H9 (cell line): ENCODE data around the gene NAXD. TPM values are rescaled to one million over a fixed set of nuclear protein-coding genes. Genes with fewer than 3 reads are reported as not detected.

Experiments
- DNase-seq: peaks from one replicate; pipeline ENCODE4 v3.0.0-alpha.2; 2017
- H2AFZ ChIP-seq: one replicate; pipeline ENCODE4 v1.6.1; 2013; ENCODE audit warnings: mild to moderate bottlenecking, low read length, control low read depth, moderate library complexity
- H2AK5ac ChIP-seq: 2 replicates; pipeline ENCODE4 v1.6.1; 2013; ENCODE audit warnings: low read length, control low read depth, mixed read lengths; ENCODE audit not compliant: insufficient read length
- H2BK120ac ChIP-seq: one replicate; pipeline ENCODE4 v1.6.1; 2013; ENCODE audit warnings: low read depth, mild to moderate bottlenecking, low read length, control low read depth, inconsistent platforms; ENCODE audit not compliant: poor library complexity, severe bottlenecking
- H2BK12ac ChIP-seq: 2 replicates; pipeline ENCODE4 v1.6.1; 2013; ENCODE audit warnings: low read length, control low read depth, mixed read lengths, low read depth; ENCODE audit not compliant: insufficient read length
- H2BK15ac ChIP-seq: 2 replicates; pipeline ENCODE4 v1.6.1; 2013; ENCODE audit warnings: low read depth, low read length, control low read depth
- H2BK20ac ChIP-seq: one replicate; pipeline ENCODE4 v1.6.1; 2013; ENCODE audit warnings: low read depth, mild to moderate bottlenecking, low read length, control low read depth, inconsistent platforms; ENCODE audit not compliant: poor library complexity, severe bottlenecking
- H2BK5ac ChIP-seq: 2 replicates; pipeline ENCODE4 v1.6.1; 2013; ENCODE audit warnings: low read length, control low read depth, mixed read lengths; ENCODE audit not compliant: insufficient read length
- H3K14ac ChIP-seq: 2 replicates; pipeline ENCODE4 v1.6.1; 2013; ENCODE audit warnings: low read length, control low read depth; ENCODE audit not compliant: insufficient read depth
- H3K18ac ChIP-seq: 2 replicates; pipeline ENCODE4 v1.6.1; 2013; ENCODE audit warnings: low read depth, mild to moderate bottlenecking, mixed read lengths, low read length, control low read depth; ENCODE audit not compliant: insufficient read length
- H3K23ac ChIP-seq: 2 replicates; pipeline ENCODE4 v1.6.1; 2013; ENCODE audit warnings: low read length, control low read depth, mixed read lengths, low read depth; ENCODE audit not compliant: insufficient read length
- H3K23me2 ChIP-seq: 2 replicates; pipeline ENCODE4 v1.6.1; 2013; ENCODE audit warnings: low read depth, mild to moderate bottlenecking, mixed read lengths, low read length, control low read depth; ENCODE audit not compliant: insufficient read length, poor library complexity, severe bottlenecking
- H3K27ac ChIP-seq: 2 replicates; pipeline ENCODE4 v1.5.1; 2013; ENCODE audit warnings: low read length, control low read depth, mixed read lengths, low read depth; ENCODE audit not compliant: insufficient read length
- H3K27me3 ChIP-seq: 2 replicates; pipeline ENCODE4 v1.6.1; 2013; ENCODE audit warnings: low read length, control low read depth, inconsistent platforms; ENCODE audit not compliant: insufficient read depth
- H3K4ac ChIP-seq: 2 replicates; pipeline ENCODE4 v1.6.1; 2013; ENCODE audit warnings: low read depth, mild to moderate bottlenecking, control low read depth, inconsistent platforms, low read length, moderate library complexity
- H3K4me1 ChIP-seq: 2 replicates; pipeline ENCODE4 v1.6.1; 2013; ENCODE audit warnings: low read length, control low read depth, inconsistent platforms; ENCODE audit not compliant: insufficient read depth
- H3K4me2 ChIP-seq: 2 replicates; pipeline ENCODE4 v1.6.1; 2013; ENCODE audit warnings: low read length, control low read depth, mixed read lengths; ENCODE audit not compliant: insufficient read length, insufficient read depth
- H3K56ac ChIP-seq: 2 replicates; pipeline ENCODE4 v1.6.1; 2013; ENCODE audit warnings: low read depth, mild to moderate bottlenecking, mixed read lengths, low read length, control low read depth; ENCODE audit not compliant: insufficient read length
- H3K79me1 ChIP-seq: 2 replicates; pipeline ENCODE4 v1.6.1; 2013; ENCODE audit warnings: low read depth, mild to moderate bottlenecking, moderate library complexity, low read length, control low read depth, inconsistent platforms; ENCODE audit not compliant: insufficient read depth, poor library complexity, severe bottlenecking
- H3K79me2 ChIP-seq: 2 replicates; pipeline ENCODE4 v1.6.1; 2013; ENCODE audit warnings: low read length, control low read depth, inconsistent platforms; ENCODE audit not compliant: insufficient read depth
- H3K9ac ChIP-seq: 2 replicates; pipeline ENCODE4 v1.6.1; 2013; ENCODE audit warnings: low read length, control low read depth, mixed read lengths; ENCODE audit not compliant: insufficient read length; ENCODE audit errors: extremely low read depth
- H3K9me3 ChIP-seq: one replicate; pipeline ENCODE4 v1.6.1; 2013; ENCODE audit warnings: low read depth, low read length, inconsistent platforms; ENCODE audit not compliant: control insufficient read depth
- H3T11ph ChIP-seq: one replicate; pipeline ENCODE4 v1.6.1; 2013; ENCODE audit warnings: mild to moderate bottlenecking, low read length, control low read depth, inconsistent platforms
- H4K20me1 ChIP-seq: one replicate; pipeline ENCODE4 v1.6.1; 2013; ENCODE audit not compliant: control insufficient read depth, insufficient read length, insufficient read depth
- H4K5ac ChIP-seq: 2 replicates; pipeline ENCODE4 v1.6.1; 2013; ENCODE audit warnings: low read depth, mild to moderate bottlenecking, mixed read lengths, low read length, control low read depth; ENCODE audit not compliant: insufficient read length
- H4K8ac ChIP-seq: replicated peaks from 2 replicates; pipeline ENCODE4 v1.6.1; 2013; ENCODE audit warnings: low read length, control low read depth, mixed read lengths, low read depth; ENCODE audit not compliant: insufficient read length
- H4K91ac ChIP-seq: 2 replicates; pipeline ENCODE4 v1.6.1; 2013; ENCODE audit warnings: low read depth, mild to moderate bottlenecking, moderate library complexity, mixed read lengths, low read length, control low read depth; ENCODE audit not compliant: insufficient read length
- H3K27ac Mint-ChIP-seq, 3 experiments: 2 replicates in 2 of 3; 3 replicates in 1 of 3; pipeline ENCODE4 v1.8.0; 2020 to 2021; ENCODE audit warnings: mixed read lengths in 3 of 3, mild to moderate bottlenecking in 1 of 3, moderate library complexity in 1 of 3
- H3K27me3 Mint-ChIP-seq: 2 replicates; pipeline ENCODE4 v1.8.0; 2021; ENCODE audit warnings: low read depth, mild to moderate bottlenecking, moderate library complexity, mixed read lengths
- H3K36me3 Mint-ChIP-seq, 3 experiments: 2 replicates in 2 of 3; 3 replicates in 1 of 3; pipeline ENCODE4 v1.8.0; 2020 to 2021; ENCODE audit warnings: low read depth in 3 of 3, mixed read lengths in 3 of 3; ENCODE audit not compliant: insufficient read depth in 1 of 3
- H3K4me1 Mint-ChIP-seq, 2 experiments: 2 replicates each; pipeline ENCODE4 v1.8.0; 2020; ENCODE audit warnings: mixed read lengths in 2 of 2
- H3K4me3 Mint-ChIP-seq, 2 experiments: 2 replicates in 1 of 2; 3 replicates in 1 of 2; pipeline ENCODE4 v1.8.0; 2020 to 2021; ENCODE audit warnings: mild to moderate bottlenecking in 2 of 2, mixed read lengths in 2 of 2, moderate library complexity in 1 of 2
- H3K9me3 Mint-ChIP-seq, 2 experiments: 2 replicates in 1 of 2; 3 replicates in 1 of 2; pipeline ENCODE4 v1.8.0; 2020; ENCODE audit warnings: mild to moderate bottlenecking in 2 of 2, mixed read lengths in 2 of 2, moderate library complexity in 1 of 2
- CTCF ChIP-seq: fragments of 200-600 bp; sonication (generic); conservative IDR thresholded peaks from 3 replicates; pipeline ENCODE4 v1.8.0; 2021; ENCODE audit warnings: antibody characterized with exemption, mild to moderate bottlenecking
- WGBS: extraction: QIAGEN DNeasy Blood & Tissue Kit; methylation state at CpG from one replicate; pipeline ENCODE4 v1.1.7; 2013; ENCODE audit warnings: missing lambda C conversion rate, low lambda C conversion rate, mixed read lengths; ENCODE audit not compliant: insufficient read length; ENCODE audit errors: extremely low coverage; 5-methylcytosine and 5-hydroxymethylcytosine counted together
- total RNA-seq: library from RNA; stranded (reverse); gene quantifications from 2 replicates; pipeline ENCODE4 v1.2.1, GENCODE V29; 2021

The NAXD gene
- total RNA-seq, 1 experiment from 2014 or later = 25.5 TPM

- H2BK120ac ChIP-seq = no peak overlapping the region
- peaks cover 2% of the 10 kb centered on the region for H3K4me1 ChIP-seq
- no peak overlapping the region for H2AFZ ChIP-seq
- H3K27me3 ChIP-seq = no peaks in the 10 kb centered on the region
- no peak overlapping the region for H4K91ac ChIP-seq
- H3K14ac ChIP-seq = no peak overlapping the region; the same call in 1 of the 2 replicates
- no peak overlapping the region for H2BK12ac ChIP-seq
- H3K27me3 Mint-ChIP-seq = no peaks in the 10 kb centered on the region; the same call in 1 of the 2 replicates
- H2BK15ac ChIP-seq = no peak overlapping the region
- H3K27ac Mint-ChIP-seq = peak overlapping the region in 1 of 3 experiments; percentile 20; a peak in 1 of 7 replicates
- H3K23me2 ChIP-seq = no peaks in the 10 kb centered on the region
- no peak overlapping the region for H3K27ac ChIP-seq
- peaks cover 3 to 39% (median 35%) of the 10 kb centered on the region in 3 experiments; a peak in 6 of 7 replicates for H3K36me3 Mint-ChIP-seq
- no peak overlapping the region for H3K4ac ChIP-seq
- no peak for TF ChIP-seq CTCF
- H3K79me1 ChIP-seq = no peaks in the 10 kb centered on the region
- H3K9me3 Mint-ChIP-seq = no peaks in the 10 kb centered on the region
- H4K5ac ChIP-seq = no peak overlapping the region
- no peaks in the 10 kb centered on the region for H3K9me3 ChIP-seq
- no peak overlapping the region for H3K18ac ChIP-seq
- no peak overlapping the region for H4K8ac ChIP-seq
- no CpG with 5 or more reads among the region's 15 CpGs for whole genome bisulfite sequencing
- H3K9ac ChIP-seq = no peak overlapping the region
- H4K20me1 ChIP-seq = peaks cover 2% of the 10 kb centered on the region
- no peak overlapping the region for H3K4me2 ChIP-seq
- no peak overlapping the region for H3T11ph ChIP-seq
- H2BK5ac ChIP-seq = no peak overlapping the region
- no peak overlapping the region for H3K23ac ChIP-seq
- no peaks in the 10 kb centered on the region for H3K79me2 ChIP-seq
- H3K4me3 Mint-ChIP-seq = no peak overlapping the region
- peaks cover 7 to 15% of the 10 kb centered on the region in 2 experiments for H3K4me1 Mint-ChIP-seq
- no peak overlapping the region for H3K56ac ChIP-seq
- H2AK5ac ChIP-seq = no peak overlapping the region
- H2BK20ac ChIP-seq = no peak overlapping the region
- no peak for DNase-seq
Measured at GRCh38 chr13:110645750-110646149, 30.4 kb downstream of the NAXD start.
